SU-DHL-6 (cell line): ENCODE results near the gene GSN.

Source experiments
- H2AFZ ChIP-seq: fragments of 200-600 bp; sonication (generic); 2 replicates; pipeline ENCODE4 v1.6.1; 2014; ENCODE audit warnings: low read depth, mild to moderate bottlenecking, moderate library complexity, mixed read lengths, antibody characterized with exemption, low read length; ENCODE audit not compliant: severe bottlenecking
- H3F3A ChIP-seq: fragments of 200-600 bp; shearing (Covaris generic); 2 replicates; pipeline ENCODE4 v1.6.0; 2016; ENCODE audit warnings: antibody characterized with exemption, mild to moderate bottlenecking; ENCODE audit not compliant: insufficient read depth
- H3K27ac ChIP-seq: fragments of 200-600 bp; sonication (generic); 2 replicates; pipeline ENCODE4 v1.5.1; 2016; ENCODE audit warnings: low read depth, mild to moderate bottlenecking, low read length, moderate library complexity, mixed read lengths
- H3K27me3 ChIP-seq: fragments of 200-600 bp; sonication (generic), shearing (Covaris generic); 2 replicates; pipeline ENCODE4 v1.6.0; 2014; ENCODE audit warnings: mild to moderate bottlenecking, low read length
- H3K36me3 ChIP-seq: fragments of 200-600 bp; sonication (generic); 2 replicates; pipeline ENCODE4 v1.6.1; 2014; ENCODE audit warnings: mild to moderate bottlenecking, low read length, mixed read lengths
- H3K4me2 ChIP-seq: fragments of 300-600, 200-600 bp; shearing (Covaris generic), sonication (generic); 2 replicates; pipeline ENCODE4 v1.6.0; 2014; ENCODE audit warnings: low read length, low read depth, mild to moderate bottlenecking; ENCODE audit not compliant: poor library complexity, severe bottlenecking
- H3K4me3 ChIP-seq: fragments of 200-600 bp; sonication (generic); 2 replicates; pipeline ENCODE4 v1.5.1; 2014; ENCODE audit warnings: antibody characterized with exemption, low read length, mild to moderate bottlenecking, mixed read lengths; ENCODE audit not compliant: insufficient read depth, poor library complexity, severe bottlenecking
- H3K79me2 ChIP-seq: fragments of 200-600 bp; sonication (generic); 2 replicates; pipeline ENCODE4 v1.6.1; 2014; ENCODE audit warnings: mild to moderate bottlenecking, low read length, moderate library complexity; ENCODE audit not compliant: insufficient read depth
- H3K9ac ChIP-seq: fragments of 200-600 bp; sonication (generic); 2 replicates; pipeline ENCODE4 v1.7.0; 2014; ENCODE audit warnings: mild to moderate bottlenecking, low read length
- H3K9me2 ChIP-seq: fragments of 200-600 bp; sonication (generic); replicated peaks from 2 replicates; pipeline ENCODE4 v1.6.1; 2014; ENCODE audit warnings: low read length; ENCODE audit not compliant: insufficient read depth
- H3K9me3 ChIP-seq: fragments of 200-600 bp; sonication (generic); 2 replicates; pipeline ENCODE4 v1.6.1; 2014; ENCODE audit warnings: low read length, mixed read lengths; ENCODE audit not compliant: insufficient read depth
- H4K20me1 ChIP-seq: fragments of 200-600 bp; sonication (generic); 2 replicates; pipeline ENCODE4 v1.6.1; 2014; ENCODE audit warnings: low read depth, mild to moderate bottlenecking, antibody characterized with exemption, low read length, moderate library complexity, mixed read lengths
- CTCF ChIP-seq: fragments of 200-600 bp; sonication (generic); IDR thresholded peaks from one replicate; pipeline ENCODE4 v1.5.1; 2017; ENCODE audit warnings: antibody characterized with exemption, mild to moderate bottlenecking, low read length, moderate library complexity; ENCODE audit not compliant: insufficient read depth, poor library complexity, severe bottlenecking
- EZH2phosphoT487 ChIP-seq: fragments of 200-600 bp; sonication (generic), shearing (Covaris generic); conservative IDR thresholded peaks from 2 replicates; pipeline ENCODE4 v1.6.1; 2018; ENCODE audit warnings: mild to moderate bottlenecking, antibody characterized with exemption, low read length, moderate library complexity, mixed read lengths

Gene GSN

GRCh38 chr9:121309833-121310425 lies 42.0 kb downstream of the GSN start:
- Histone ChIP-seq H3F3A (no peaks in the 10 kb centered on the region), H3K9ac (no peak overlapping the region), H3K79me2 (no peaks in the 10 kb centered on the region), H3K36me3 (no peaks in the 10 kb centered on the region), H3K27ac (no peak overlapping the region), H4K20me1 (no peaks in the 10 kb centered on the region), H3K4me2 (no peak overlapping the region), H2AFZ (no peak overlapping the region), H3K4me3 (no peak overlapping the region), H3K9me3 (no peaks in the 10 kb centered on the region), H3K9me2 (no peaks in the 10 kb centered on the region), H3K27me3 (no peaks in the 10 kb centered on the region)
- TF ChIP-seq CTCF (no peak), EZH2phosphoT487 (no peak)

- Histone ChIP-seq H3K4me3 (no peak overlapping the region), H4K20me1 (no peaks in the 10 kb centered on the region), H3F3A (no peaks in the 10 kb centered on the region), H3K79me2 (no peaks in the 10 kb centered on the region), H3K9me3 (no peaks in the 10 kb centered on the region), H3K9me2 (no peaks in the 10 kb centered on the region), H3K4me2 (no peak overlapping the region), H3K27ac (no peak overlapping the region), H3K36me3 (no peaks in the 10 kb centered on the region), H3K9ac (no peak overlapping the region), H2AFZ (no peak overlapping the region), H3K27me3 (no peaks in the 10 kb centered on the region)
- TF ChIP-seq CTCF (no peak), EZH2phosphoT487 (no peak)
These were observed 42.6 kb downstream of the GSN start for GRCh38 chr9:121310571-121310970.

DNA sequence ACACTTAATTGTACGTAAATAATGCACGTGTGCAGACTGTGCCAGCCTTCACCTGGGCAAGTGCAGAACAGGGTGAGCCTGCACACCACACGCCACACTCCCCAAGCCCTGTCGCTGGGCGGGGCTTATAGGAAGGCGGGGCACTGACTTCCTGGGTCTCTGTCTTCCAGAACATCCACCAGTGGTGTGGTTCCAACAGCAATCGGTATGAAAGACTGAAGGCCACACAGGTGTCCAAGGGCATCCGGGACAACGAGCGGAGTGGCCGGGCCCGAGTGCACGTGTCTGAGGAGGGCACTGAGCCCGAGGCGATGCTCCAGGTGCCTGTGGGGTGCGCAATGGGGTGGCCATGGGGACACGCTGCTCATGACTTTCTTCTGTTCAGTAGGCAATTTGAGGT lies 44.2 kb downstream of the GSN start:
- Histone ChIP-seq H3K36me3 (no peaks in the 10 kb centered on the region), H3K9ac (no peak overlapping the region)

More for the DNA sequence above, 44.2 kb downstream of the GSN start:
- Histone ChIP-seq H4K20me1 (no peaks in the 10 kb centered on the region), H3K27ac (no peak overlapping the region), H3K79me2 (no peaks in the 10 kb centered on the region), H3K4me3 (no peak overlapping the region), H2AFZ (no peak overlapping the region), H3K27me3 (no peaks in the 10 kb centered on the region), H3K9me2 (no peaks in the 10 kb centered on the region), H3K9me3 (no peaks in the 10 kb centered on the region), H3F3A (no peaks in the 10 kb centered on the region), H3K4me2 (no peak overlapping the region)
- TF ChIP-seq CTCF (no peak), EZH2phosphoT487 (no peak)
